K562 (cell line): ENCODE data around the gene PCAT6. TPM values are rescaled to one million over a fixed set of nuclear protein-coding genes. Genes with fewer than 3 reads are reported as not detected.

Experiments
- CXXC5 ChIP-seq: fragments of 250-450 bp; sonication (Bioruptor Pico); IDR thresholded peaks from 2 replicates; pipeline ENCODE4 v1.8.0; 2022; ENCODE audit warnings: inconsistent platforms, mild to moderate bottlenecking, moderate library complexity
- ID3 ChIP-seq, 2 experiments: fragments of 250-450 bp in 1 of 2; fragments of 450-650 bp in 1 of 2; sonication (Bioruptor Pico) in 1 of 2; IDR thresholded peaks; 2 replicates each; pipeline versions ENCODE4 v1.6.1 to v1.8.0; 2016 to 2021; ENCODE audit warnings: mild to moderate bottlenecking in 2 of 2, moderate library complexity in 2 of 2, missing compliant biosample characterization in 1 of 2, missing genetic modification characterization in 1 of 2
- RNF2 ChIP-seq: sonication (generic); IDR thresholded peaks from 2 replicates; pipeline ENCODE4 v1.6.1; 2016
- SAFB2 ChIP-seq: fragments of 200-400 bp; formaldehyde crosslinking; IDR thresholded peaks from 2 replicates; pipeline ENCODE4 v1.6.1; 2018; ENCODE audit warnings: borderline replicate concordance, low read length, low read depth, moderate library complexity; ENCODE audit not compliant: severe bottlenecking
- SIN3A ChIP-seq, 2 experiments: fragments of 150-350 bp in 1 of 2; IDR thresholded peaks; 2 replicates each; pipeline ENCODE4 v1.6.1; 2011 to 2016; ENCODE audit warnings: borderline replicate concordance in 2 of 2, low read depth in 2 of 2, low read length in 2 of 2, mild to moderate bottlenecking in 2 of 2, moderate library complexity in 2 of 2; ENCODE audit not compliant: control insufficient read depth in 1 of 2
- TAF15 ChIP-seq: fragments of 200-400 bp; formaldehyde crosslinking; IDR thresholded peaks from 2 replicates; pipeline ENCODE4 v1.6.1; 2017; ENCODE audit warnings: mild to moderate bottlenecking, low read depth, low read length, moderate library complexity
- TFE3 ChIP-seq: fragments of 450-650 bp; formaldehyde crosslinking; IDR thresholded peaks from 2 replicates; pipeline ENCODE4 v1.4.0; 2020; ENCODE audit warnings: mild to moderate bottlenecking, mixed read lengths
- ZNF311 ChIP-seq: fragments of 250-450 bp; sonication (Bioruptor Pico); IDR thresholded peaks from 2 replicates; pipeline ENCODE4 v1.4.0; 2020; ENCODE audit warnings: mild to moderate bottlenecking, moderate library complexity
- polyA plus RNA-seq, 8 experiments: library from polyadenylated mRNA; depleted of rRNA in 4 of 8; stranded (reverse) in 5 of 8; unstranded in 3 of 8; fragments of >200 nt; fragmentation: Nextera tagmentation in 2 of 8; fragmentation: Illumina TruSeq in 1 of 8; extraction: Ambion mirVana in 2 of 8; extraction: Trizol in 1 of 8; gene quantifications; 2 replicates each; pipeline versions ENCODE4 v1.2.1 to v1.2.3, GENCODE V29; 2011 to 2014; ENCODE audit warnings: inconsistent platforms in 1 of 8, missing spikeins in 1 of 8
- total RNA-seq, 7 experiments: library from RNA; depleted of rRNA in 6 of 7; stranded (reverse); fragments of >200 nt in 6 of 7; fragmentation: Illumina TruSeq in 2 of 7; extraction: Trizol in 2 of 7; gene quantifications; 2 replicates each; pipeline versions ENCODE4 v1.2.1 to v1.2.3, GENCODE V29; 2011 to 2021; ENCODE audit warnings: low replicate concordance in 1 of 7

The PCAT6 gene
- total and polyA plus RNA-seq, 9 of the 15 experiments (the other 6 are each of a cell fraction or from before 2014, with no cell fraction given), result 0.25 to 2.4 (median 0.54) TPM; not detected in 1

GRCh38 chr1:202807926-202808757 lies 2.6 kb upstream of the PCAT6 start, which contains the start of gene KDM5B (continued):
- TF ChIP-seq TFE3 (CRISPR knock-in tag) (no peak), CXXC5 (CRISPR knock-in tag) (peak; percentile 98), ID3 (CRISPR knock-in tag; IDR thresholded peaks at IDR 0.05) (no peak), ID3 (tag; IDR thresholded peaks at IDR 0.05) (0 out of 2 replicates have a peak, but pooled peaks have one; percentile 32), TAF15 (no peak), SIN3A (IDR thresholded peaks at IDR 0.05; ENCODE audit: borderline replicate concordance in 2 of 2, control insufficient read depth in 1 of 2, low read depth in 2 of 2, low read length in 2 of 2) (peak; percentile 95 to 96), RNF2 (peak; percentile 69; the same call in 1 of the 2 replicates), SAFB2 (no peak), ZNF311 (CRISPR knock-in tag) (no peak)
